ENCODE measurements around the gene USP5.

DNA sequence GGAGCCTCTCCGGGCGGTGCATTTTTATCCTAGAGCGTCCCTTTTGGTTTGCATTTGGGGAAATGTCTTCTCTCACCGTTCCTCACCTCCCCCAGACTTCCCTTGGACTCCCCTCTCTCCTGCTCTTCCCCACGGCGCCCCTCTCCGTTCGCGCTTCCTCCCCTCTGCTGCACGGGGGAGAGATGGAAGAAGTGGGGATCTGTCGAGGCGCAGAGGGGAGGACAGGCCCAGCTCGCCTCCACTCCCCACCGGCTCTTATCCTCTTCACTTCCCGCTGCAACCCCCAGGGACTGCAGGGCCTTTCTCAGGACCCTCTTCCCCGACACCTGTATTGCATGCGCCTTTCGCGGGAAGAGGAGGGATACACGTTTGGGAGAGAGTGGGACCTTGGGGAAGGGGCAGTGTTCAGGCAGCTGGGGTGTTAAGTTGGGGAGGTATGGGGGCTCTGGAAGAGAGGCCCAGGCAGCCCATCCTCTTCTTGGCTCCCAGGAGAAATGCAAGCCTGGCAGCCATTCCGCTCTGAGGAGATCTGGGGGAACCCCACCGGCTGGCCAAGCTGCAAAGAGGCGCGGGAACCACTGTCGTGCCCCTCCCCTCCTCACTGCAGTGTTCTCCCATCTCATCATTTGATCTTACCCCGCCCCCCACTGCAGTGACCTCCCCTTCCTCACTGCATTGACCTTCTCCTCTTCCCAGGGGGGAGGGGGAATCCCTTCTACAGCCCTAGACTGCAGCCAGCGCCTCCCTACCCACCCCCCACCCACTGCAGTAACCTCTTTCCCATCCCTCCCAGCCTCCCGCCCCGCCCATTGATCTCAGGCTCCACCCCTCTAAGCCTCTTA lies 63.2 kb downstream of the USP5 start:
- TF ChIP-seq, protein P1, sequence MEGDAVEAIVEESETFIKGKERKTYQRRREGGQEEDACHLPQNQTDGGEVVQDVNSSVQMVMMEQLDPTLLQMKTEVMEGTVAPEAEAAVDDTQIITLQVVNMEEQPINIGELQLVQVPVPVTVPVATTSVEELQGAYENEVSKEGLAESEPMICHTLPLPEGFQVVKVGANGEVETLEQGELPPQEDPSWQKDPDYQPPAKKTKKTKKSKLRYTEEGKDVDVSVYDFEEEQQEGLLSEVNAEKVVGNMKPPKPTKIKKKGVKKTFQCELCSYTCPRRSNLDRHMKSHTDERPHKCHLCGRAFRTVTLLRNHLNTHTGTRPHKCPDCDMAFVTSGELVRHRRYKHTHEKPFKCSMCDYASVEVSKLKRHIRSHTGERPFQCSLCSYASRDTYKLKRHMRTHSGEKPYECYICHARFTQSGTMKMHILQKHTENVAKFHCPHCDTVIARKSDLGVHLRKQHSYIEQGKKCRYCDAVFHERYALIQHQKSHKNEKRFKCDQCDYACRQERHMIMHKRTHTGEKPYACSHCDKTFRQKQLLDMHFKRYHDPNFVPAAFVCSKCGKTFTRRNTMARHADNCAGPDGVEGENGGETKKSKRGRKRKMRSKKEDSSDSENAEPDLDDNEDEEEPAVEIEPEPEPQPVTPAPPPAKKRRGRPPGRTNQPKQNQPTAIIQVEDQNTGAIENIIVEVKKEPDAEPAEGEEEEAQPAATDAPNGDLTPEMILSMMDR (IDR thresholded peaks at IDR 0.05) = no peak
- TF ChIP-seq POLR2A (IDR thresholded peaks at IDR 0.05) = no peak
- no peak for TF ChIP-seq POLR2AphosphoS5 (IDR thresholded peaks at IDR 0.05)

Data from breast epithelium (tissue), 3 donors.